Vagina (tissue), 2 donors: ENCODE data around the gene LRMDA. TPM values are rescaled to one million over a fixed set of nuclear protein-coding genes. Genes with fewer than 3 reads are reported as not detected.

Experiments used
- DNase-seq, 2 donors: peaks; one replicate each; pipeline ENCODE4 v3.0.0-alpha.2; 2017; ENCODE audit errors: extremely low spot score in 2 of 2
- H3K27ac ChIP-seq: fragments of 200-600 bp; sonication (generic); one replicate; pipeline ENCODE4 v1.5.1; 2019
- H3K27me3 ChIP-seq: fragments of 200-600 bp; sonication (generic); one replicate; pipeline ENCODE4 v1.5.1; 2019
- H3K36me3 ChIP-seq, 2 donors: fragments of 200-600 bp; sonication (generic); one replicate each; pipeline ENCODE4 v1.5.1; 2017 to 2019
- H3K4me1 ChIP-seq: fragments of 200-600 bp; sonication (generic); one replicate; pipeline ENCODE4 v1.5.1; 2019
- H3K4me3 ChIP-seq, 2 donors: fragments of 200-600 bp; sonication (generic); 1 replicate in 1 of 2; 2 replicates in 1 of 2; pipeline ENCODE4 v1.5.1; 2016 to 2019
- H3K9me3 ChIP-seq: fragments of 200-600 bp; sonication (generic); one replicate; pipeline ENCODE4 v1.5.1; 2019
- CTCF ChIP-seq, 3 experiments: fragments of 450-650 bp in 2 of 3; fragments of 200-600 bp in 1 of 3; sonication (generic) in 1 of 3; IDR thresholded peaks; one replicate each; pipeline ENCODE4 v1.5.1; 2017 to 2019; ENCODE audit warnings: antibody characterized with exemption in 3 of 3, mild to moderate bottlenecking in 2 of 3, moderate library complexity in 2 of 3
- POLR2A ChIP-seq, 2 donors: fragments of 450-650 bp; IDR thresholded peaks; one replicate each; pipeline ENCODE4 v1.6.1; 2017; ENCODE audit warnings: antibody characterized with exemption in 2 of 2, mild to moderate bottlenecking in 2 of 2, moderate library complexity in 2 of 2
- POLR2AphosphoS5 ChIP-seq, 2 donors: sonication (generic); formaldehyde crosslinking; IDR thresholded peaks; one replicate each; pipeline ENCODE4 v1.9.0; 2017; ENCODE audit warnings: antibody characterized with exemption in 2 of 2, mild to moderate bottlenecking in 2 of 2, low read depth in 1 of 2; ENCODE audit not compliant: insufficient read depth in 1 of 2
- intact Hi-C: fragments of 100-400 bp; cut with DNase I; formaldehyde crosslinking; loops from one replicate; pipeline ENCODE4 v1.15.1; 2023
- total RNA-seq: library from RNA; depleted of rRNA; stranded (reverse); fragments of >200 nt; gene quantifications from one replicate; pipeline ENCODE4 v1.2.3, GENCODE V29; 2016

Gene LRMDA
- total RNA-seq, 1 donor from 2014 or later = 22.6 TPM

- TF ChIP-seq POLR2A (IDR thresholded peaks at IDR 0.05) = no peak
- TF ChIP-seq CTCF (IDR thresholded peaks at IDR 0.05) = no peak
- TF ChIP-seq POLR2AphosphoS5 (IDR thresholded peaks at IDR 0.05; ENCODE audit: insufficient read depth in 1 of 2, low read depth in 1 of 2) = no peak
- Histone ChIP-seq H3K9me3 (no peaks in the 10 kb centered on the region), H3K4me1 (no peaks in the 10 kb centered on the region), H3K36me3 (no peaks in the 10 kb centered on the region), H3K4me3 (no peak overlapping the region), H3K27me3 (no peaks in the 10 kb centered on the region), H3K27ac (no peak overlapping the region)
- no peak for DNase-seq
- intact Hi-C loops = no loop called here
Observed at GRCh38 chr10:75693489-75693888, 262.1 kb downstream of the LRMDA start.

- no peaks in the 10 kb centered on the region for H3K9me3 ChIP-seq
- no peak for DNase-seq
- H3K27me3 ChIP-seq = no peaks in the 10 kb centered on the region
- TF ChIP-seq POLR2AphosphoS5 (IDR thresholded peaks at IDR 0.05; ENCODE audit: insufficient read depth in 1 of 2, low read depth in 1 of 2) (no peak), CTCF (IDR thresholded peaks at IDR 0.05) (no peak), POLR2A (IDR thresholded peaks at IDR 0.05) (no peak)
- no peak overlapping the region for H3K27ac ChIP-seq
- no peak overlapping the region for H3K4me3 ChIP-seq
- no peaks in the 10 kb centered on the region for H3K36me3 ChIP-seq
- intact Hi-C loops = no loop called here
- H3K4me1 ChIP-seq = no peaks in the 10 kb centered on the region
Observed at GRCh38 chr10:75694269-75694668, 262.8 kb downstream of the LRMDA start.

- Histone ChIP-seq H3K36me3 (no peaks in the 10 kb centered on the region), H3K4me1 (no peaks in the 10 kb centered on the region), H3K27me3 (no peaks in the 10 kb centered on the region), H3K9me3 (no peaks in the 10 kb centered on the region), H3K27ac (no peak overlapping the region), H3K4me3 (no peak overlapping the region)
- intact Hi-C loops = no loop called here
- DNase-seq = no peak
- TF ChIP-seq CTCF (IDR thresholded peaks at IDR 0.05) (no peak), POLR2AphosphoS5 (IDR thresholded peaks at IDR 0.05; ENCODE audit: insufficient read depth in 1 of 2, low read depth in 1 of 2) (no peak), POLR2A (IDR thresholded peaks at IDR 0.05) (no peak)
Observed at GRCh38 chr10:75694790-75695189, 263.4 kb downstream of the LRMDA start.

GRCh38 chr10:75695994-75696393, 264.6 kb downstream of the LRMDA start:
- Histone ChIP-seq H3K9me3 (no peaks in the 10 kb centered on the region), H3K27me3 (no peaks in the 10 kb centered on the region), H3K4me3 (no peak overlapping the region), H3K27ac (no peak overlapping the region), H3K4me1 (no peaks in the 10 kb centered on the region), H3K36me3 (no peaks in the 10 kb centered on the region)
- DNase-seq = no peak
- TF ChIP-seq POLR2AphosphoS5 (IDR thresholded peaks at IDR 0.05; ENCODE audit: insufficient read depth in 1 of 2, low read depth in 1 of 2) (no peak), POLR2A (IDR thresholded peaks at IDR 0.05) (no peak), CTCF (IDR thresholded peaks at IDR 0.05) (no peak)
- intact Hi-C loops = no loop called here

GRCh38 chr10:75696536-75696935, 265.1 kb downstream of the LRMDA start:
- intact Hi-C loops = no loop called here
- Histone ChIP-seq H3K27ac (no peak overlapping the region), H3K36me3 (no peaks in the 10 kb centered on the region), H3K4me1 (no peaks in the 10 kb centered on the region), H3K9me3 (no peaks in the 10 kb centered on the region), H3K4me3 (no peak overlapping the region), H3K27me3 (no peaks in the 10 kb centered on the region)
- DNase-seq = no peak
- TF ChIP-seq POLR2A (IDR thresholded peaks at IDR 0.05) (no peak), CTCF (IDR thresholded peaks at IDR 0.05) (no peak), POLR2AphosphoS5 (IDR thresholded peaks at IDR 0.05; ENCODE audit: insufficient read depth in 1 of 2, low read depth in 1 of 2) (no peak)
